Suprapubic skin (tissue), 4 donors: ENCODE measurements around the gene MAML2.

Experiments
- CTCF ChIP-seq, 2 donors: fragments of 200-600 bp in 1 of 2; fragments of 450-650 bp in 1 of 2; sonication (generic) in 1 of 2; IDR thresholded peaks; one replicate each; pipeline ENCODE4 v1.5.1; 2016 to 2019; ENCODE audit warnings: antibody characterized with exemption in 2 of 2, mild to moderate bottlenecking in 1 of 2, moderate library complexity in 1 of 2
- EP300 ChIP-seq: sonication (generic); formaldehyde crosslinking; IDR thresholded peaks from one replicate; pipeline ENCODE4 v1.6.1; 2017; ENCODE audit warnings: antibody characterized with exemption
- POLR2AphosphoS5 ChIP-seq, 3 donors: sonication (generic); formaldehyde crosslinking; IDR thresholded peaks; one replicate each; pipeline ENCODE4 v1.6.1; 2017; ENCODE audit warnings: antibody characterized with exemption in 3 of 3

- TF ChIP-seq CTCF (IDR thresholded peaks at IDR 0.05) (no peak), POLR2AphosphoS5 (IDR thresholded peaks at IDR 0.05) (no peak), EP300 (no peak)
Measured at GRCh38 chr11:96123301-96123700, 219.7 kb downstream of the MAML2 start.
